Endothelial cell of umbilical vein (primary cell): Measurements from ENCODE around the gene TMEM63B.

ENCODE experiments used
- EZH2 ChIP-seq: IDR thresholded peaks from 2 replicates; pipeline ENCODE4 v1.6.1; 2012; ENCODE audit warnings: borderline replicate concordance, low read depth, mild to moderate bottlenecking, moderate library complexity, low read length, inconsistent platforms; ENCODE audit not compliant: severe bottlenecking
- GATA2 ChIP-seq: IDR thresholded peaks from 2 replicates; pipeline ENCODE4 v1.7.0; 2011; ENCODE audit warnings: low read depth, mild to moderate bottlenecking, moderate library complexity, mixed read lengths, low read length; ENCODE audit not compliant: insufficient read length, insufficient read depth
- JUN ChIP-seq: IDR thresholded peaks from 2 replicates; pipeline ENCODE4 v1.6.1; 2011; ENCODE audit warnings: borderline replicate concordance, low read depth; ENCODE audit not compliant: insufficient read length, insufficient read depth
- MYC ChIP-seq: IDR thresholded peaks from one replicate; pipeline ENCODE4 v1.6.1; 2011; ENCODE audit warnings: mild to moderate bottlenecking, low read depth, low read length
- POLR2A ChIP-seq: IDR thresholded peaks from 2 replicates; pipeline ENCODE4 v1.6.1; 2012; ENCODE audit warnings: low read depth, mild to moderate bottlenecking, control low read depth, low read length
- POLR2AphosphoS5 ChIP-seq: IDR thresholded peaks from 2 replicates; pipeline ENCODE4 v1.6.1; 2012; ENCODE audit warnings: low read depth, mild to moderate bottlenecking, control low read depth, low read length, moderate library complexity; ENCODE audit not compliant: insufficient read depth
- TF ChIP-seq, protein P1 (sequence below), 2 donors: IDR thresholded peaks; 1 replicate in 1 of 2; 2 replicates in 1 of 2; pipeline ENCODE4 v1.5.1; 2011; ENCODE audit warnings: low read length in 2 of 2, mild to moderate bottlenecking in 2 of 2, moderate library complexity in 2 of 2, control low read depth in 1 of 2, inconsistent platforms in 1 of 2, low read depth in 1 of 2; ENCODE audit not compliant: insufficient read depth in 1 of 2; ENCODE audit errors: extremely low read depth in 1 of 2
- TF ChIP-seq, protein P2 (sequence below): IDR thresholded peaks from 2 replicates; pipeline ENCODE4 v1.6.1; 2011; ENCODE audit not compliant: insufficient read depth, insufficient read length

DNA sequence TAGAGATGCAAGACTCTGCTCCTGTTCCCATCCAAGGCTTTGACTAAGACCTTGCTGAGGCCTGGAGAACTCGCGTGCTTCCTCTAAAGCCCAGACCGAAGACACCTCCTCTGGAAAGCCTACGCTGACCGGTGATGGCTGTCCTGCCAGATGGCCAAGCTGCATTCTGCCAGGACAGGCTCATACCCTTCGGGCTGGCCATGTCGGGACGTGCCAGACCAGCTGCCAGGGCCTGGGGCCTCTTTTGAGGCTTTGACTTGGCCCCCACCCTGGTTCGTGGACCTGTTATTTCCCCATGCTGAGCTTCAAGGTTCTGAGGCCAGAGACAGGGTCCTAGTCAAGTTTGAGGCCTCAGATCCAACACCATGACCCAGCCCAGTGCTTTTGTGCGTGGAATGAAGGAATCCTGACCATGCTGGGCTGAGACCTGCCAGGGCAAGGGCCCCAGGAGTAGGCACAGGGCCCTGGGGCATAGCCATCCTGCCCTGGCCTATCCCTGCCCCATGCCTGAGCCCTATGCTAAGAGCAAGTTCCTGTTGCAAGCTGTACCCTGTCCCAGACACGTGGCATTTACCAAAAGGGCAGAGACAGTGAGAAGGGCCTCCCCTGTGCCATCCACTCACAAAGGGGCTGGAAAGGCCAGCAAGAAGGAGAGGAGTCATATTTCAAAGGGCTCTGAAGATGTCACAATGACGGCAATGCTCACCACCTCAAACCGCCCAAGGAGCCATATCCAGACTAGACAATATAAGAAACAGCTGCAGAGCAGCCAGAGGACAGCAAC, 42.9 kb upstream of the TMEM63B start:
- TF ChIP-seq EZH2 (no peak), POLR2A (no peak), MYC (no peak), JUN (no peak), POLR2AphosphoS5 (no peak), GATA2 (no peak)
- TF ChIP-seq, protein P1, sequence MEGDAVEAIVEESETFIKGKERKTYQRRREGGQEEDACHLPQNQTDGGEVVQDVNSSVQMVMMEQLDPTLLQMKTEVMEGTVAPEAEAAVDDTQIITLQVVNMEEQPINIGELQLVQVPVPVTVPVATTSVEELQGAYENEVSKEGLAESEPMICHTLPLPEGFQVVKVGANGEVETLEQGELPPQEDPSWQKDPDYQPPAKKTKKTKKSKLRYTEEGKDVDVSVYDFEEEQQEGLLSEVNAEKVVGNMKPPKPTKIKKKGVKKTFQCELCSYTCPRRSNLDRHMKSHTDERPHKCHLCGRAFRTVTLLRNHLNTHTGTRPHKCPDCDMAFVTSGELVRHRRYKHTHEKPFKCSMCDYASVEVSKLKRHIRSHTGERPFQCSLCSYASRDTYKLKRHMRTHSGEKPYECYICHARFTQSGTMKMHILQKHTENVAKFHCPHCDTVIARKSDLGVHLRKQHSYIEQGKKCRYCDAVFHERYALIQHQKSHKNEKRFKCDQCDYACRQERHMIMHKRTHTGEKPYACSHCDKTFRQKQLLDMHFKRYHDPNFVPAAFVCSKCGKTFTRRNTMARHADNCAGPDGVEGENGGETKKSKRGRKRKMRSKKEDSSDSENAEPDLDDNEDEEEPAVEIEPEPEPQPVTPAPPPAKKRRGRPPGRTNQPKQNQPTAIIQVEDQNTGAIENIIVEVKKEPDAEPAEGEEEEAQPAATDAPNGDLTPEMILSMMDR (IDR thresholded peaks at IDR 0.05; ENCODE audit: extremely low read depth in 1 of 2, insufficient read depth in 1 of 2, low read depth in 1 of 2, low read length in 2 of 2), result no peak
- TF ChIP-seq, protein P2, sequence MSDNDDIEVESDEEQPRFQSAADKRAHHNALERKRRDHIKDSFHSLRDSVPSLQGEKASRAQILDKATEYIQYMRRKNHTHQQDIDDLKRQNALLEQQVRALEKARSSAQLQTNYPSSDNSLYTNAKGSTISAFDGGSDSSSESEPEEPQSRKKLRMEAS, result no peak
